HG03521 (cell line): ENCODE measurements around the gene SLC9C1.

Experiments
- ATAC-seq: cut with Tn5 transposase; IDR thresholded peaks from one replicate; pipeline ENCODE4 v1.9.1; 2021; ENCODE audit warnings: mild to moderate bottlenecking, moderate library complexity; ENCODE audit not compliant: unreplicated experiment

Gene SLC9C1

GRCh38 chr3:112293368-112294321 lies at the start of gene SLC9C1:
SLC9C1 (minus strand) TSS chr3:112294216; CDS start chr3:112286791, 7,425 bp downstream.
- no peak for ATAC-seq

- ATAC-seq: no peak
Measured at GRCh38 chr3:112341386-112341785, 47.4 kb upstream of the SLC9C1 start.

- no peak for ATAC-seq
Measured at GRCh38 chr3:112339609-112340008, 45.6 kb upstream of the SLC9C1 start.

GRCh38 chr3:112339134-112339533 lies 45.1 kb upstream of the SLC9C1 start:
- ATAC-seq: no peak

GRCh38 chr3:112338727-112339056 lies 44.7 kb upstream of the SLC9C1 start:
- no peak for ATAC-seq

- no peak for ATAC-seq
Measured at GRCh38 chr3:112338021-112338726, 44.2 kb upstream of the SLC9C1 start.

- no peak for ATAC-seq
Measured at GRCh38 chr3:112335434-112335781, 41.4 kb upstream of the SLC9C1 start.

- no peak for ATAC-seq
Measured at GRCh38 chr3:112334691-112335433, 40.8 kb upstream of the SLC9C1 start.

GRCh38 chr3:112333381-112334317 lies 39.6 kb upstream of the SLC9C1 start:
- ATAC-seq: no peak

- no peak for ATAC-seq
Measured at GRCh38 chr3:112333002-112333380, 39.0 kb upstream of the SLC9C1 start, which contains the start of gene CD200. CD200 (plus strand) TSS chr3:112333156; CDS start chr3:112333213, 57 bp downstream.

- ATAC-seq: no peak
Measured at GRCh38 chr3:112331851-112332250, 37.8 kb upstream of the SLC9C1 start.

GRCh38 chr3:112327371-112327951 lies 33.4 kb upstream of the SLC9C1 start:
- ATAC-seq: peak; percentile 90

- no peak for ATAC-seq
Measured at GRCh38 chr3:112321867-112322652, 28.0 kb upstream of the SLC9C1 start.

GRCh38 chr3:112320691-112321090 lies 26.7 kb upstream of the SLC9C1 start:
- ATAC-seq: no peak

- ATAC-seq: no peak
Measured at GRCh38 chr3:112319516-112320276, 25.7 kb upstream of the SLC9C1 start.

- no peak for ATAC-seq
Measured at GRCh38 chr3:112315791-112316190, 21.8 kb upstream of the SLC9C1 start.

GRCh38 chr3:112314649-112315048 lies 20.6 kb upstream of the SLC9C1 start:
- ATAC-seq: no peak

GRCh38 chr3:112308151-112308911 lies 14.3 kb upstream of the SLC9C1 start:
- ATAC-seq: no peak
